ENCODE measurements around the gene OPCML. TPM values are rescaled to one million over a fixed set of nuclear protein-coding genes. Genes with fewer than 3 reads are reported as not detected.

The OPCML gene
- total RNA-seq, 4 donors from 2014 or later: 0.15 TPM; not detected in 3

DNA sequence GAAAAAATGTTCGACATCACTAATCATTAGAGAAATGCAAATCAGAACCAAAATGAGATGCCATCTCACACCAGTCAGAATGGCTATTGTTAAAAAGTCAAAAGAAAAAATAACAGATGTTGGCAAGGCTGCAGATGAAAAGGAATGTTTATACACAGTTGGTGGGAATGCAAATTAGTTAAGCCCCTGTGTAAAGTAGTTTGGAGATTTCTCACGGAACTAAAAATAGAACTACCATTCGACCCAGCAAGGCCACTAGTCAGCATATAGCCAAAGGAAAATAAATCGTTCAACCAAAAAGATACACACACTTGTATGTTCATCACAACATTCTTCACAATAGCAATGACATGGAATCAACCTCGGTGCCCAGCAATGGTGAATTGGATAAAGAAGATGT, 503.2 kb downstream of the OPCML start:
- Histone ChIP-seq H3K27me3 (no peaks in the 10 kb centered on the region), H3K4me3 (no peak overlapping the region), H3K36me3 (no peaks in the 10 kb centered on the region), H3K27ac (no peak overlapping the region), H3K4me1 (no peaks in the 10 kb centered on the region), H3K9me3 (no peaks in the 10 kb centered on the region)
- DNase-seq (ENCODE audit: low spot score in 2 of 2): no peak
- no peak for TF ChIP-seq POLR2A (IDR thresholded peaks at IDR 0.05)
- 54% methylated on average over 5 of the region's 5 CpGs for WGBS

DNA sequence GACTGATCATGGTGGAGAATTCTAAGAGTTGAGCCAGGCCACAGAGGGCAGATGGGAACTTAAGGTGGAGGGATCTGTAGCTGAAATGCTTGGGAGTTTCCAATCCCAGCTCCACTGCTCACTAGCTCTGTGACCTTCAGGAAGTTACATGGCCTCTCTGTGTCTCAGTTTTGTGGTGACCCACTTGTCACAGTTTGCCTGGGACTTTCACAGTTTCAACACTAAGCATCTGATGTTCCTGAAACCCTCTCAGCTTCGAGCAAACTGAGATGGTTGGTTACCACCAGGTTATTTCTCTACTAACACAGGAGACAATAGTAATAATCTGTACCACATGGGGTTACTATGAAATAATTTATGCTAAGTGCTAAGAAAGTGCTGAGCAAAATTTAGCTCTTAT, 505.3 kb downstream of the OPCML start:
- 92% methylated on average over 1 of the region's 1 CpG for WGBS
- no peak overlapping the region for H3K4me3 ChIP-seq
- DNase-seq (ENCODE audit: low spot score in 2 of 2): no peak
- TF ChIP-seq EP300 (IDR thresholded peaks at IDR 0.05) (no peak), POLR2AphosphoS5 (IDR thresholded peaks at IDR 0.05) (no peak), POLR2A (IDR thresholded peaks at IDR 0.05) (no peak)
- TF ChIP-seq, protein P1, sequence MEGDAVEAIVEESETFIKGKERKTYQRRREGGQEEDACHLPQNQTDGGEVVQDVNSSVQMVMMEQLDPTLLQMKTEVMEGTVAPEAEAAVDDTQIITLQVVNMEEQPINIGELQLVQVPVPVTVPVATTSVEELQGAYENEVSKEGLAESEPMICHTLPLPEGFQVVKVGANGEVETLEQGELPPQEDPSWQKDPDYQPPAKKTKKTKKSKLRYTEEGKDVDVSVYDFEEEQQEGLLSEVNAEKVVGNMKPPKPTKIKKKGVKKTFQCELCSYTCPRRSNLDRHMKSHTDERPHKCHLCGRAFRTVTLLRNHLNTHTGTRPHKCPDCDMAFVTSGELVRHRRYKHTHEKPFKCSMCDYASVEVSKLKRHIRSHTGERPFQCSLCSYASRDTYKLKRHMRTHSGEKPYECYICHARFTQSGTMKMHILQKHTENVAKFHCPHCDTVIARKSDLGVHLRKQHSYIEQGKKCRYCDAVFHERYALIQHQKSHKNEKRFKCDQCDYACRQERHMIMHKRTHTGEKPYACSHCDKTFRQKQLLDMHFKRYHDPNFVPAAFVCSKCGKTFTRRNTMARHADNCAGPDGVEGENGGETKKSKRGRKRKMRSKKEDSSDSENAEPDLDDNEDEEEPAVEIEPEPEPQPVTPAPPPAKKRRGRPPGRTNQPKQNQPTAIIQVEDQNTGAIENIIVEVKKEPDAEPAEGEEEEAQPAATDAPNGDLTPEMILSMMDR (IDR thresholded peaks at IDR 0.05): no peak
- H3K27me3 ChIP-seq: no peaks in the 10 kb centered on the region
- H3K27ac ChIP-seq: no peak overlapping the region
- no peaks in the 10 kb centered on the region for H3K36me3 ChIP-seq
- no peaks in the 10 kb centered on the region for H3K4me1 ChIP-seq
- no peaks in the 10 kb centered on the region for H3K9me3 ChIP-seq

DNA sequence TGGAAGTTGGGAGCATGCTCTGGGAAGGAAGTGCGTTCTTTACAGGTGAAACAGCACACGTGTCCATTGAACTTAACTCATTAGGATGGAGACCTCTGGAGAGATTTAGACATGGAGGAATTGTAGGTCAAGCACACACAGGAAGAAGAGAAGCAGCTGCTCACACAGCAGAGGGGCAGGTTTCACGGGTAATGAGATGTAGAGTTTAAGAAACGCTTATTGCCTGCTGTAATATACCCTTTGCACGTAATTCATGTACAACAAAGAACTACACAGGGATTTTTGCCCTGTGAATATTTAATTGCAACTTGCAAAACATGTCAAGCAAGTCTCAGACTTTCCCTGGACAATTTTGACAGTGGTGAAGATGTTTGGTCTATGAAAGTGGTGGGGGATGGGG, 508.0 kb downstream of the OPCML start:
- WGBS: 52% methylated on average over 5 of the region's 5 CpGs

DNA sequence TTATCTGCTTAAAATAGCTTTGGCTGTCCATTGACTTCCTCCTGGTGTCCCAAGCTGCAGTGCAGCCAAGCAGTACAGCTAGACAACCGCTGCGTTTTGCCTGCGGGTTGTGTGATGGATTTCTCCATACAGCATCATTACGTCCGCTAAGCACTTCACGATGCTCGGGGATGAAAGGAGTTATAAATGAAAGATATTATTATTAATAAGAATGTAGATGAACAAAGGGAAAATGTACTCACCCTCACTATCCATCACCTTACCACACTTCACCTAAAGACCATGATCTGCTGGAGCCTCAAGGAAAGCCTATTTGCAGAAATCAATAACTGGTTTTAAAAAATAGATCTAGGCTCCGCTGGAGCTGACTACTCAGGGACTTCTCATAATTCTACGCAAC, 509.1 kb downstream of the OPCML start:
- H3K4me3 ChIP-seq: no peak overlapping the region
- no peaks in the 10 kb centered on the region for H3K27me3 ChIP-seq
- 80% methylated on average over 9 of the region's 9 CpGs for WGBS
- no peaks in the 10 kb centered on the region for H3K36me3 ChIP-seq
- DNase-seq (ENCODE audit: low spot score in 2 of 2): no peak
- no peaks in the 10 kb centered on the region for H3K4me1 ChIP-seq
- no peak overlapping the region for H3K27ac ChIP-seq
- H3K9me3 ChIP-seq: no peaks in the 10 kb centered on the region
- no peak for TF ChIP-seq POLR2A (IDR thresholded peaks at IDR 0.05)
- TF ChIP-seq, protein P1 (IDR thresholded peaks at IDR 0.05): no peak
- TF ChIP-seq POLR2AphosphoS5 (IDR thresholded peaks at IDR 0.05): no peak
- TF ChIP-seq EP300 (IDR thresholded peaks at IDR 0.05): no peak

More for the DNA sequence above, 508.0 kb downstream of the OPCML start:
- no peaks in the 10 kb centered on the region for H3K9me3 ChIP-seq
- H3K4me3 ChIP-seq: no peak overlapping the region
- no peak overlapping the region for H3K27ac ChIP-seq
- no peaks in the 10 kb centered on the region for H3K4me1 ChIP-seq
- no peaks in the 10 kb centered on the region for H3K36me3 ChIP-seq
- TF ChIP-seq POLR2A (IDR thresholded peaks at IDR 0.05) (no peak), POLR2AphosphoS5 (IDR thresholded peaks at IDR 0.05) (no peak), EP300 (IDR thresholded peaks at IDR 0.05) (no peak)
- TF ChIP-seq, protein P1 (IDR thresholded peaks at IDR 0.05): no peak
- no peak for DNase-seq (ENCODE audit: low spot score in 2 of 2)
- H3K27me3 ChIP-seq: no peaks in the 10 kb centered on the region

DNA sequence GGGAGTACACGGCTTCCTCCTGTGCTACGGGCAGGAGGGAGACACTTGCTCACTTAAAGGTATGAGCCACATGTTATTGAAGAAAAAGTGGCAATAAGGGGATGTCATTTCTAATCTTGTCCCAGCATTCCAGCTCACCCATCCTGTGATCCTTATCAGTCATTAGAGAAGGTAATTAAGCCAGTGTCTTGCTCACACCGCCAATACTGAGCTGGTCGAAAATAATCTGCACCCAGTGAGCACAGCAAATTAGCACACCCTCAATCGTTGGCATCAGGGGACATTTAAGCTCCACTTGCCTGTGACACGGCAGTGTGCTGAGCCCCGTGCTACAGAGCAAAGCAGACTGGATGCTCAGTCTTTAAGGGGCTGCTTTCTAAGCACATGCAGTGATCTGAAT, 510.7 kb downstream of the OPCML start:
- Histone ChIP-seq H3K9me3 (no peaks in the 10 kb centered on the region), H3K4me1 (no peaks in the 10 kb centered on the region), H3K4me3 (no peak overlapping the region), H3K27ac (no peak overlapping the region), H3K27me3 (no peaks in the 10 kb centered on the region), H3K36me3 (no peaks in the 10 kb centered on the region)
- no peak for DNase-seq (ENCODE audit: low spot score in 2 of 2)
- 49% methylated on average over 7 of the region's 7 CpGs for WGBS
- TF ChIP-seq, protein P1 (IDR thresholded peaks at IDR 0.05): no peak
- TF ChIP-seq POLR2A (IDR thresholded peaks at IDR 0.05) (no peak), EP300 (IDR thresholded peaks at IDR 0.05) (no peak), POLR2AphosphoS5 (IDR thresholded peaks at IDR 0.05) (no peak)

DNA sequence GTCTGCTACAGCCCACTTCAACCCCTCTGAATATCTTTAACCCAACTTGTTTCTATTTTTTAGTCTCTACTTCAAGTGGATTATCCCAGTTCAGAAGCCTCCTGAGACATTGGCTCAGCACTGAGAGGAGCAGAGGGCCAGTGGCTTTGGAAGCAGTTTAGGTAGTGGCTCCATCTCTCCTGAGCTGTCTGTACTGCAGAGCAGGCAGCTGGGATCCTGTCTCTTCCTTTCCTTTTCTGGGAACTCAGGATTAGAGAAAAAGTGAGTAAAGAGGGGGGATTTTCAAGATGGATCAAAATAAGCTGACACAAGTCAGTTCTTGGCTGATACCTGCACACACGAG, 512.0 kb downstream of the OPCML start:
- TF ChIP-seq POLR2AphosphoS5 (IDR thresholded peaks at IDR 0.05): no peak
- TF ChIP-seq EP300 (IDR thresholded peaks at IDR 0.05): no peak
- no peak for TF ChIP-seq POLR2A (IDR thresholded peaks at IDR 0.05)
- TF ChIP-seq, protein P1 (IDR thresholded peaks at IDR 0.05): no peak
- WGBS: 72% methylated on average over 1 of the region's 1 CpG
- Histone ChIP-seq H3K27me3 (no peaks in the 10 kb centered on the region), H3K27ac (no peak overlapping the region), H3K4me3 (no peak overlapping the region), H3K36me3 (no peaks in the 10 kb centered on the region), H3K4me1 (no peaks in the 10 kb centered on the region), H3K9me3 (no peaks in the 10 kb centered on the region)
- no peak for DNase-seq (ENCODE audit: low spot score in 2 of 2)

All from suprapubic skin (tissue), 4 donors.